ENCODE data around the gene CERK. TPM values are rescaled to one million over a fixed set of nuclear protein-coding genes. Genes with fewer than 3 reads are reported as not detected.
"Not testable (repeated sequence)": the region's sequence is repeated elsewhere in the genome, so short reads cannot be mapped to it uniquely, and the experiment has no call there.

Gene CERK, protein sequence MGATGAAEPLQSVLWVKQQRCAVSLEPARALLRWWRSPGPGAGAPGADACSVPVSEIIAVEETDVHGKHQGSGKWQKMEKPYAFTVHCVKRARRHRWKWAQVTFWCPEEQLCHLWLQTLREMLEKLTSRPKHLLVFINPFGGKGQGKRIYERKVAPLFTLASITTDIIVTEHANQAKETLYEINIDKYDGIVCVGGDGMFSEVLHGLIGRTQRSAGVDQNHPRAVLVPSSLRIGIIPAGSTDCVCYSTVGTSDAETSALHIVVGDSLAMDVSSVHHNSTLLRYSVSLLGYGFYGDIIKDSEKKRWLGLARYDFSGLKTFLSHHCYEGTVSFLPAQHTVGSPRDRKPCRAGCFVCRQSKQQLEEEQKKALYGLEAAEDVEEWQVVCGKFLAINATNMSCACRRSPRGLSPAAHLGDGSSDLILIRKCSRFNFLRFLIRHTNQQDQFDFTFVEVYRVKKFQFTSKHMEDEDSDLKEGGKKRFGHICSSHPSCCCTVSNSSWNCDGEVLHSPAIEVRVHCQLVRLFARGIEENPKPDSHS
- polyA plus RNA-seq (ENCODE audit: insufficient read length), result 21.4 TPM

DNA sequence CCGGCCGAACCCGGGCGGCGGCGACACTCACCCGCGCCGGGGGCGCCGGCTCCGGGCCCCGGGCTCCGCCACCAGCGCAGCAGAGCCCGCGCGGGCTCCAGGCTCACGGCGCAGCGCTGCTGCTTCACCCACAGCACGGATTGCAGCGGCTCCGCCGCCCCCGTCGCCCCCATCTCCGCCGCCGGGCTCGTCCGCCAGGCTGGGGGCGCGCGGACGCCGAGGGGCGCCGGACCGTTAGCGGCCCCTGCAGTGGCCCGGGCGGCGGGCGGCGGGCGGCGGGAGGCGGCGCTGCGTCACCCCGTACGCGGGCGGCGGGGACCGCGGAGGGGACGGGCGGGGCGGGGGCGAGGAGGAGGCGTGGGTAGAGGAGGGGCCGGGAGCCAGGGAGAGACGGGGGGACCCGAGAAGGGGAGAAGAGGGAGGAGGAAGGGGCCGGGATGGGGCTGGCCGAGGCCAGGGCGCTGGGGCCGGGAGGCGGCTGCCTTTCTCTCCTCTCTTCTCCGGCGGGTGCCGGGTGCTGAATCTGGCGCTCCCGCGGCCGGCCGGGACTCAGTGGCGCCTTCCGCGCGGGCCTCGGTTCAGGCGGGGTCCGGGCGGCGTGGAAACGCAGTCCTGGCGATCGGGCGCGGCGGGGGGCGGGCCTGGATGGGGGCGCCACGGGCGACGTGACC, at the start of gene CERK:
Gene CERK (minus strand): TSS at position 277 of the 671 bp plus-strand sequence. CDS start 104 bp downstream, at position 173.
- DNase-seq (ENCODE audit: low read depth), result no peak

DNA sequence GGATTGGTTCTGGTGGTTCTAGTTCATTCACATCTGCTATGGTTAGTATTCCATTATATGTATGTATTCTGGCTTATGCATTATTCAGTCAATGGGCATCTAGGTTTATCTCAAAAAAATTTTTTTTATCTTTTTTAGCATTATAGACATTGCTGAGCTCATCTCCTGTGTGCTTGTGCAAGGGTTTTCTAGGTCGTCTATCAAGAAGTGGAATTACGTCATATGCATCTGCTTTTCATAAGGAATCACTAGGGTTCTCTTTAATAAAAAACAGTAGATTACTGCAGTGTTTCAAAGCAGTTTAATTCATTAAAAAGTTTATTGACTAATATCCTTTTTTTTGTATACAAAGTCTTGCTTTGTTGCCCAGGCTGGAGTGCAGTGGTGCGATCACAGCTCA, 45.7 kb upstream of the CERK start:
- no peak for DNase-seq (ENCODE audit: low read depth)

- DNase-seq (ENCODE audit: low read depth), result not testable (repeated sequence)
These were observed 44.1 kb upstream of the CERK start for GRCh38 chr22:46782200-46782599.

- DNase-seq (ENCODE audit: low read depth), result no peak
These were observed 43.2 kb upstream of the CERK start for GRCh38 chr22:46781291-46781690.

GRCh38 chr22:46780453-46780852, 42.4 kb upstream of the CERK start:
- no peak for DNase-seq (ENCODE audit: low read depth)

DNA sequence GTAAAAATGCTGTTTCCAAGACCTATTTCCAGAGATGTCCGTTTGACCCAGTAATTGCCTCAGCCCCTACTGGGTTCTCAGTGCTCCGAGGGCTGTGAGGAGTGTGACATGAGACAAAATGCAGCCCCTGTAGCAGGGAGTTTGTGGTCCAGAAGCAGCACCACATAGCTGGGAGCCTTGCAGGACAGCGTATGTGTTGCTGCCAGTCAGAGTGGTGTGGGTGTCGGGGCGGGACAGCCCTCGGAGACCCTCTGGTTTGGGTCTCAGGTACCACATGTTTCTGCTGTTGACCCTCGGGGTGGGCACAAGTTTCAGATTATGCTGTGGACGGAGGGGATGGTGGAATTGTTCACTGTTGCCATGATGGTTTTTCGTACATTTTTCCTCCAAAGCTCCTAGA, 41.6 kb upstream of the CERK start:
- no peak for DNase-seq (ENCODE audit: low read depth)

- no peak for DNase-seq (ENCODE audit: low read depth)
These were observed 41.0 kb upstream of the CERK start for GRCh38 chr22:46779023-46779422.

- no peak for DNase-seq (ENCODE audit: low read depth)
These were observed 39.5 kb upstream of the CERK start for GRCh38 chr22:46777609-46777970.

GRCh38 chr22:46776876-46777608, 39.0 kb upstream of the CERK start:
- DNase-seq (ENCODE audit: low read depth), result no peak

- no peak for DNase-seq (ENCODE audit: low read depth)
These were observed 38.1 kb upstream of the CERK start for GRCh38 chr22:46775850-46776826.

DNA sequence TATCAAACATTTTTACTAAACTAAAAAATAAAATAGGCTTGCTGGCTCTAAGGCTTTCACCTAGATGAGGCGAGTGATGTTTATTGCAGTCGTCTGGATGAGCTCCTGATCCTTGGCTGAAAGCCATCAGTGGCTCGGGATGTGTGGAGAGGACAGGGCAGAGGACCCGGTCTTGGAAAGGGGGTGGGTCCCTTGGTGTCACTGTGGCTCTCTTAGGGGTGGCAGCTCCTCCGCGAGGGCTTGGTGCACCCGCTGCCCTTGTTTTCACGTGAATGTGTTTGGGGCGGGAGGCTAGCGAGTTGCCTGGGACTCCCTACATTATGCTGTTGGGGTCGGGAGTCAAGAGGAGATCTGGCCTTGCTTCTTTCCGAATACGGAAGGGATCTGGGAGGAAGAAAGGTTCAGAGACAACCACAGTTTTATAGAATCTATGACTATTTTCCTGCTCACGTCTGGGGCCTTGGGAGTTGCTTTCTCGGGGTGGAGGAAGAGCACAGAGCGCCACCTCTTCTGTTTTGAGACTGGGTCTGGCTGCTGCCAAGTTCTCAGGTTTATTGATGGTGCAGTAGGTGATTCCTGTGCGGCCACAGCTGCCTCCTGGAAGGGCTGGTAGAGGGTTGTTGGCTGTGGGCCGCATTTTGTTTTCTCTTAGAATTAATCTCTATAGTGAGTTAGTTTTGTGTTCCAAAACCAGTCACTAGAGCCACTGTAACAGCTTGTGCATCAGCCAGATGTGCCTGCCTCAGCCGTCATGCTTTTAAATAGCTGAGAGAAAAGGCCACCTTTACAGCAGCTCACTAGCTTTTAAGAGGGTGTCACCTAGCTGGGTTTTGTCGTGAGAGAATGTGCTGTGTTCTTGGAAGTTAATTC, 37.2 kb upstream of the CERK start:
- no peak for DNase-seq (ENCODE audit: low read depth)

GRCh38 chr22:46774253-46774979, 36.4 kb upstream of the CERK start:
- no peak for DNase-seq (ENCODE audit: low read depth)

DNA sequence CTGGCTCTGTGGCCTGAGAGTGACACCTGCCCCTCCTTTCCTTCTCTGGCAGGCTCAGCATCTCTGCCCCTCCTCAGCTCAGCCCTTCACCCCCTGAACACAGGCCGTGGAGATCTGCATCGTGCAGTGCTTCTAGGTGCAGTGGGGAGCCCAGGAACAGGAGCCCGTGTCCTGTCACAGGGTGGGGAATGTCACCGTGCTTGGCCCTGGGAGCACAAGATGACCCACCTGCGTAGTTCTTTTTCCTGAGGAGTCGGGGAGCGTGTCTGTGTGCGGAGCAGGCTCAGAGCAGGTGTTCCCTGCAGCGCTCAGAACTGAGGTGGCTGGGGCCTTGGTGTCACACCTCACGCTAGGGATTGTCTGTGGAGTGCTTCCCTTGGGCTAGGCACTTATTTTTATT, 35.0 kb upstream of the CERK start:
- no peak for DNase-seq (ENCODE audit: low read depth)

DNA sequence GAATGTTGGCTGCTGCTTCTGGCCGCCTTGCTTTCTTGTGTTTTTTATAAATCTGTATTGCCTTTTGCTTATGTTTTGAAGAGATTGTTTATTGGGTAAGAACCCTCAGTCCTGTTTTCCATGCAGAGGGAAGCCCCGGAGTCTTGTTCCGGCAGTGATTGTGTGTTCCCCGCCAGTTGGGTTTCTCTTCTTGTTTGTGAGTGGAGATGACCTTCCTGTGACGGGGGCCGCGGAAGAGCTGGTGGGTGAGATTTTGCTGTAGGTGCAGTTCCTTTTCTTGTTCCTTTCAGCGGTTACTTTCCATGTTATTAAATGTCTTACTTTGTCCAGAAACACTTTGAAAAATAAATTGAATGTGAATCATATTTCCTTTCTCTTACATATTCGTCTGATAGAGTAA, 32.7 kb upstream of the CERK start:
- no peak for DNase-seq (ENCODE audit: low read depth)

GRCh38 chr22:46770151-46770641, 32.1 kb upstream of the CERK start:
- DNase-seq (ENCODE audit: low read depth), result no peak

GRCh38 chr22:46769706-46770105, 31.7 kb upstream of the CERK start:
- DNase-seq (ENCODE audit: low read depth), result no peak

GRCh38 chr22:46769191-46769675, 31.2 kb upstream of the CERK start:
- no peak for DNase-seq (ENCODE audit: low read depth)

GRCh38 chr22:46767249-46767985, 29.4 kb upstream of the CERK start:
- DNase-seq (ENCODE audit: low read depth), result no peak

Measured in forelimb muscle (tissue), 1 donor.